COLO668 (cell line): ENCODE data around the gene TXN.

ENCODE experiments used
- DNase-seq: peaks from one replicate; lab custom pipeline; 2025; ENCODE audit not compliant: unreplicated experiment; lab: John Stamatoyannopoulos, UW

The TXN gene

GRCh38 chr9:110256380-110257096 is at the start of gene TXN:
Gene TXN (minus strand): TSS chr9:110256507. CDS start chr9:110256435, 72 bp downstream.
- DNase-seq, result peak; percentile 95

GRCh38 chr9:110303133-110303532 is 46.8 kb upstream of the TXN start:
- DNase-seq, result no peak

GRCh38 chr9:110298043-110298605 is 41.8 kb upstream of the TXN start:
- DNase-seq, result no peak

GRCh38 chr9:110293248-110293647 is 36.9 kb upstream of the TXN start:
- no peak for DNase-seq

- DNase-seq, result no peak
Measured at GRCh38 chr9:110291921-110292557, 35.7 kb upstream of the TXN start.

GRCh38 chr9:110290001-110290400 is 33.7 kb upstream of the TXN start:
- no peak for DNase-seq

- DNase-seq, result no peak
Measured at GRCh38 chr9:110288503-110288902, 32.2 kb upstream of the TXN start.

GRCh38 chr9:110287289-110287680 is 31.0 kb upstream of the TXN start:
- DNase-seq, result no peak

GRCh38 chr9:110284211-110284844 is 28.0 kb upstream of the TXN start:
- DNase-seq, result no peak

- DNase-seq, result no peak
Measured at GRCh38 chr9:110283751-110284150, 27.4 kb upstream of the TXN start.

GRCh38 chr9:110282739-110283081 is 26.4 kb upstream of the TXN start:
- no peak for DNase-seq

- no peak for DNase-seq
Measured at GRCh38 chr9:110282018-110282738, 25.9 kb upstream of the TXN start.

- no peak for DNase-seq
Measured at GRCh38 chr9:110278080-110278707, 21.9 kb upstream of the TXN start.

- DNase-seq, result no peak
Measured at GRCh38 chr9:110276781-110277180, 20.5 kb upstream of the TXN start.

- DNase-seq, result no peak
Measured at GRCh38 chr9:110270211-110270995, 14.1 kb upstream of the TXN start.

- no peak for DNase-seq
Measured at GRCh38 chr9:110266795-110267194, 10.5 kb upstream of the TXN start.

- DNase-seq, result no peak
Measured at GRCh38 chr9:110261632-110262031, 5.3 kb upstream of the TXN start.

- DNase-seq, result no peak
Measured at GRCh38 chr9:110260911-110261310, 4.6 kb upstream of the TXN start.

GRCh38 chr9:110259566-110259965 is 3.3 kb upstream of the TXN start:
- no peak for DNase-seq

GRCh38 chr9:110258690-110259091 is 2.4 kb upstream of the TXN start:
- no peak for DNase-seq
